Liver (tissue), 2 donors: ENCODE results near the gene PLK3.

Source experiments
- FOXA1 ChIP-seq: IDR thresholded peaks from 2 replicates; pipeline ENCODE4 v1.6.1; 2016; ENCODE audit warnings: antibody characterized with exemption
- TF ChIP-seq, protein P1 (sequence below): IDR thresholded peaks from 2 replicates; pipeline ENCODE4 v1.6.1; 2016; ENCODE audit warnings: antibody characterized with exemption
- TF ChIP-seq, protein P2 (sequence below): fragments of 150-350 bp; IDR thresholded peaks from 2 replicates; pipeline ENCODE4 v1.5.1; 2017; ENCODE audit warnings: improper control_type of control experiment, low read depth, low read length; ENCODE audit not compliant: missing input control
- donor health status: healthy.

DNA sequence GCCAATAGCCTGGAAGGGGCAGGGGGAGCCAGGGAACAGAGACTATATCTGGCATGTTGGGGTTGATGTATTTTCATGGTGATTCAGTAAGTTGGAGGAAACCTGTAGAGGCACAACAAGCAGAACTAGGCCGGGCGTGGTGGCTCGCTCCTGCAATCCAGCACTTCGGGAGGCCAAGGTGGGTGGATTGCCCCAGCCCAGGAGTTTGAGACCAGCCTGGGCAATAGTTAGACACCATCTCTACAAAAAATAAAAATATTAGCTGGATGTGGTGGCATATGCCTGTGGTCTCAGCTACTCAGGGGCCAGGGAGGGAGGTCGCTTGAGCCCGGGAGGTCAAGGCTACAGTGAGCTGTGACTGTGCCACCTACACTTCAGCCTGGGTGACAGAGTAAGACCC is 53.0 kb downstream of the PLK3 start:
- TF ChIP-seq, protein P1, sequence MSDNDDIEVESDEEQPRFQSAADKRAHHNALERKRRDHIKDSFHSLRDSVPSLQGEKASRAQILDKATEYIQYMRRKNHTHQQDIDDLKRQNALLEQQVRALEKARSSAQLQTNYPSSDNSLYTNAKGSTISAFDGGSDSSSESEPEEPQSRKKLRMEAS = no peak
- no peak for TF ChIP-seq FOXA1
- TF ChIP-seq, protein P2, sequence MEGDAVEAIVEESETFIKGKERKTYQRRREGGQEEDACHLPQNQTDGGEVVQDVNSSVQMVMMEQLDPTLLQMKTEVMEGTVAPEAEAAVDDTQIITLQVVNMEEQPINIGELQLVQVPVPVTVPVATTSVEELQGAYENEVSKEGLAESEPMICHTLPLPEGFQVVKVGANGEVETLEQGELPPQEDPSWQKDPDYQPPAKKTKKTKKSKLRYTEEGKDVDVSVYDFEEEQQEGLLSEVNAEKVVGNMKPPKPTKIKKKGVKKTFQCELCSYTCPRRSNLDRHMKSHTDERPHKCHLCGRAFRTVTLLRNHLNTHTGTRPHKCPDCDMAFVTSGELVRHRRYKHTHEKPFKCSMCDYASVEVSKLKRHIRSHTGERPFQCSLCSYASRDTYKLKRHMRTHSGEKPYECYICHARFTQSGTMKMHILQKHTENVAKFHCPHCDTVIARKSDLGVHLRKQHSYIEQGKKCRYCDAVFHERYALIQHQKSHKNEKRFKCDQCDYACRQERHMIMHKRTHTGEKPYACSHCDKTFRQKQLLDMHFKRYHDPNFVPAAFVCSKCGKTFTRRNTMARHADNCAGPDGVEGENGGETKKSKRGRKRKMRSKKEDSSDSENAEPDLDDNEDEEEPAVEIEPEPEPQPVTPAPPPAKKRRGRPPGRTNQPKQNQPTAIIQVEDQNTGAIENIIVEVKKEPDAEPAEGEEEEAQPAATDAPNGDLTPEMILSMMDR = no peak
